ENCODE measurements around the gene ITPR2.

ITPR2 gene

GRCh38 chr12:26465419-26466097 is 367.4 kb downstream of the ITPR2 start:
- Histone ChIP-seq H2AFZ (ENCODE audit: low read depth, low read length) (no peak overlapping the region), H3K36me3 (replicated peaks; ENCODE audit: low read depth, low read length) (peaks cover 9% of the 10 kb centered on the region), H3K79me2 (ENCODE audit: low read length) (no peaks in the 10 kb centered on the region; the same call in 1 of the 2 replicates), H3K4me1 (ENCODE audit: low read length) (peaks cover 68% of the 10 kb centered on the region), H3K27me3 (ENCODE audit: low read depth, low read length) (no peaks in the 10 kb centered on the region), H3K4me3 (ENCODE audit: low read length) (no peak overlapping the region), H3K27ac (ENCODE audit: low read length) (no peak overlapping the region), H4K20me1 (ENCODE audit: insufficient read depth, low read length) (no peaks in the 10 kb centered on the region), H3K4me2 (ENCODE audit: low read length) (peak overlapping the region; percentile 47), H3K9me3 (ENCODE audit: insufficient read depth, low read length) (no peaks in the 10 kb centered on the region), H3K9ac (ENCODE audit: low read length) (no peak overlapping the region; the same call in 1 of the 2 replicates)
- TF ChIP-seq CTCF (IDR thresholded peaks at IDR 0.05; ENCODE audit: low read depth, low read length) (peak; percentile 59), EZH2phosphoT487 (IDR thresholded peaks at IDR 0.05; ENCODE audit: low read depth) (no peak)

- TF ChIP-seq CTCF (IDR thresholded peaks at IDR 0.05; ENCODE audit: low read depth, low read length) (no peak), EZH2phosphoT487 (IDR thresholded peaks at IDR 0.05; ENCODE audit: low read depth) (no peak)
- peak overlapping the region; percentile 56 for H3K4me3 ChIP-seq (ENCODE audit: low read length)
These were observed 371.2 kb downstream of the ITPR2 start for GRCh38 chr12:26461776-26462175.

GRCh38 chr12:26460361-26460760 is 372.6 kb downstream of the ITPR2 start:
- TF ChIP-seq CTCF (IDR thresholded peaks at IDR 0.05; ENCODE audit: low read depth, low read length) = no peak
- TF ChIP-seq EZH2phosphoT487 (IDR thresholded peaks at IDR 0.05; ENCODE audit: low read depth) = no peak
- no peak overlapping the region for H3K4me2 ChIP-seq (ENCODE audit: low read length)

More at GRCh38 chr12:26461776-26462175, 371.2 kb downstream of the ITPR2 start:
- Histone ChIP-seq H3K36me3 (replicated peaks; ENCODE audit: low read depth, low read length) (peaks cover 12% of the 10 kb centered on the region), H3K4me2 (ENCODE audit: low read length) (peak overlapping the region; percentile 82), H3K79me2 (ENCODE audit: low read length) (no peaks in the 10 kb centered on the region), H3K9me3 (ENCODE audit: insufficient read depth, low read length) (no peaks in the 10 kb centered on the region), H3K27me3 (ENCODE audit: low read depth, low read length) (no peaks in the 10 kb centered on the region), H4K20me1 (ENCODE audit: insufficient read depth, low read length) (no peaks in the 10 kb centered on the region), H3K9ac (ENCODE audit: low read length) (peak overlapping the region; percentile 58; the same call in 1 of the 2 replicates), H3K4me1 (ENCODE audit: low read length) (peaks cover 62% of the 10 kb centered on the region), H3K27ac (ENCODE audit: low read length) (peak overlapping the region; percentile 95), H2AFZ (ENCODE audit: low read depth, low read length) (no peak overlapping the region)

GRCh38 chr12:26455936-26456574 is 376.9 kb downstream of the ITPR2 start:
- Histone ChIP-seq H3K9me3 (ENCODE audit: insufficient read depth, low read length) (no peaks in the 10 kb centered on the region), H3K79me2 (ENCODE audit: low read length) (no peaks in the 10 kb centered on the region), H3K27me3 (ENCODE audit: low read depth, low read length) (no peaks in the 10 kb centered on the region), H3K4me2 (ENCODE audit: low read length) (peak overlapping the region; percentile 70), H3K27ac (ENCODE audit: low read length) (peak overlapping the region; percentile 78; the same call in 1 of the 2 replicates), H4K20me1 (ENCODE audit: insufficient read depth, low read length) (no peaks in the 10 kb centered on the region), H3K9ac (ENCODE audit: low read length) (peak overlapping the region; percentile 45; the same call in 1 of the 2 replicates), H3K4me1 (ENCODE audit: low read length) (peaks cover 61% of the 10 kb centered on the region), H3K4me3 (ENCODE audit: low read length) (no peak overlapping the region), H2AFZ (ENCODE audit: low read depth, low read length) (no peak overlapping the region), H3K36me3 (replicated peaks; ENCODE audit: low read depth, low read length) (peaks cover 15% of the 10 kb centered on the region)
- no peak for TF ChIP-seq EZH2phosphoT487 (IDR thresholded peaks at IDR 0.05; ENCODE audit: low read depth)
- no peak for TF ChIP-seq CTCF (IDR thresholded peaks at IDR 0.05; ENCODE audit: low read depth, low read length)

More at GRCh38 chr12:26460361-26460760, 372.6 kb downstream of the ITPR2 start:
- H3K9ac ChIP-seq (ENCODE audit: low read length) = no peak overlapping the region
- peaks cover 12% of the 10 kb centered on the region for H3K36me3 ChIP-seq (replicated peaks; ENCODE audit: low read depth, low read length)
- no peaks in the 10 kb centered on the region for H3K27me3 ChIP-seq (ENCODE audit: low read depth, low read length)
- H4K20me1 ChIP-seq (ENCODE audit: insufficient read depth, low read length) = no peaks in the 10 kb centered on the region
- peaks cover 60% of the 10 kb centered on the region for H3K4me1 ChIP-seq (ENCODE audit: low read length)
- no peaks in the 10 kb centered on the region for H3K79me2 ChIP-seq (ENCODE audit: low read length)
- no peak overlapping the region for H2AFZ ChIP-seq (ENCODE audit: low read depth, low read length)
- H3K4me3 ChIP-seq (ENCODE audit: low read length) = no peak overlapping the region
- no peaks in the 10 kb centered on the region for H3K9me3 ChIP-seq (ENCODE audit: insufficient read depth, low read length)
- no peak overlapping the region for H3K27ac ChIP-seq (ENCODE audit: low read length)

All from OCI-LY3 (cell line).